GM23248 (cell line): Measurements from ENCODE around the gene SLF2. TPM values are rescaled to one million over a fixed set of nuclear protein-coding genes. Genes with fewer than 3 reads are reported as not detected.

Experiments used
- DNase-seq: peaks from one replicate; pipeline ENCODE4 v3.0.0-alpha.2; 2015
- H2AFZ ChIP-seq: fragments of 200-600 bp; sonication (generic); 2 replicates; pipeline ENCODE4 v1.6.1; 2016; ENCODE audit warnings: antibody characterized with exemption
- H3F3A ChIP-seq: fragments of 200-600 bp; sonication (generic); 2 replicates; pipeline ENCODE4 v1.6.1; 2016; ENCODE audit warnings: mild to moderate bottlenecking, antibody characterized with exemption, mixed run types; ENCODE audit not compliant: insufficient read depth
- H3K27ac ChIP-seq: fragments of 200-600 bp; sonication (generic); 2 replicates; pipeline ENCODE4 v1.5.1; 2016; ENCODE audit warnings: mild to moderate bottlenecking
- H3K27me3 ChIP-seq: fragments of 200-600 bp; sonication (generic); replicated peaks from 2 replicates; pipeline ENCODE4 v1.6.1; 2016; ENCODE audit warnings: mild to moderate bottlenecking; ENCODE audit not compliant: insufficient read depth
- H3K36me3 ChIP-seq: fragments of 200-600 bp; sonication (generic); 2 replicates; pipeline ENCODE4 v1.6.1; 2016; ENCODE audit warnings: low read depth, mild to moderate bottlenecking
- H3K4me1 ChIP-seq: fragments of 200-600 bp; sonication (generic); 2 replicates; pipeline ENCODE4 v1.6.1; 2016; ENCODE audit warnings: mild to moderate bottlenecking; ENCODE audit not compliant: insufficient read depth
- H3K4me2 ChIP-seq: fragments of 200-600 bp; sonication (generic); one replicate; pipeline ENCODE4 v1.6.1; 2016; ENCODE audit warnings: mild to moderate bottlenecking; ENCODE audit not compliant: unreplicated experiment
- H3K4me3 ChIP-seq: fragments of 200-600 bp; sonication (generic); 2 replicates; pipeline ENCODE4 v1.5.1; 2016; ENCODE audit warnings: mild to moderate bottlenecking
- H3K79me2 ChIP-seq: fragments of 200-600 bp; sonication (generic); 2 replicates; pipeline ENCODE4 v1.6.1; 2016; ENCODE audit warnings: mild to moderate bottlenecking; ENCODE audit not compliant: insufficient read depth
- H3K9ac ChIP-seq: fragments of 200-600 bp; sonication (generic); 2 replicates; pipeline ENCODE4 v1.6.1; 2016; ENCODE audit warnings: mild to moderate bottlenecking
- H3K9me2 ChIP-seq: fragments of 200-600 bp; sonication (generic); 2 replicates; pipeline ENCODE4 v1.6.1; 2016; ENCODE audit warnings: mixed run types, mild to moderate bottlenecking, moderate library complexity; ENCODE audit not compliant: insufficient read depth
- H3K9me3 ChIP-seq: fragments of 200-600 bp; sonication (generic); one replicate; pipeline ENCODE4 v1.6.1; 2017; ENCODE audit warnings: low read depth
- H4K20me1 ChIP-seq: fragments of 200-600 bp; sonication (generic); 2 replicates; pipeline ENCODE4 v1.6.0; 2016; ENCODE audit not compliant: insufficient read depth
- EZH2 ChIP-seq: fragments of 200-600 bp; sonication (generic); IDR thresholded peaks from 2 replicates; pipeline ENCODE4 v1.6.1; 2018; ENCODE audit warnings: antibody characterized with exemption, mild to moderate bottlenecking; ENCODE audit not compliant: insufficient read depth, poor library complexity, severe bottlenecking
- EZH2phosphoT487 ChIP-seq: fragments of 200-600 bp; sonication (generic); IDR thresholded peaks from 2 replicates; pipeline ENCODE4 v1.6.1; 2018; ENCODE audit warnings: antibody characterized with exemption, moderate library complexity, mild to moderate bottlenecking, low read depth; ENCODE audit not compliant: insufficient read depth
- WGBS, 2 experiments: methylation state at CpG; one replicate each; pipeline ENCODE4 v1.1.6; 2015 to 2017; ENCODE audit warnings: low lambda C conversion rate in 2 of 2, low coverage in 1 of 2; ENCODE audit errors: missing lambda C conversion rate in 2 of 2; 5-methylcytosine and 5-hydroxymethylcytosine counted together
- in situ Hi-C: fragments of 300-500 bp; cut with MboI; formaldehyde crosslinking; loops from 2 replicates; pipeline ENCODE4 v1.15.0; 2020
- polyA plus RNA-seq: library from polyadenylated mRNA; unstranded; fragments of >200 nt; fragmentation: Nextera tagmentation; extraction: Ambion mirVana; gene quantifications from 2 replicates; pipeline ENCODE4 v1.2.1, GENCODE V29; 2016
- total RNA-seq: library from RNA; depleted of rRNA; stranded (reverse); fragments of >200 nt; shearing (Covaris generic); gene quantifications from 2 replicates; pipeline ENCODE4 v1.2.3, GENCODE V29; 2014

SLF2 gene
- total and polyA plus RNA-seq, 2 experiments from 2014 or later = 12.5 to 15.6 TPM

GRCh38 chr10:100986623-100986951 is 73.8 kb downstream of the SLF2 start:
- H3K27ac ChIP-seq = no peak overlapping the region
- H3K9ac ChIP-seq = peak overlapping the region; percentile 85
- no peaks in the 10 kb centered on the region for H3K27me3 ChIP-seq
- TF ChIP-seq EZH2phosphoT487 = no peak
- no peak for TF ChIP-seq EZH2
- H3K36me3 ChIP-seq = peaks cover 15% of the 10 kb centered on the region; the same call in 1 of the 2 replicates
- H4K20me1 ChIP-seq = no peaks in the 10 kb centered on the region
- no peaks in the 10 kb centered on the region for H3F3A ChIP-seq
- no peaks in the 10 kb centered on the region for H3K9me2 ChIP-seq
- no peaks in the 10 kb centered on the region for H3K9me3 ChIP-seq
- peak overlapping the region; percentile 87 for H3K4me2 ChIP-seq
- peaks cover 60% of the 10 kb centered on the region for H3K79me2 ChIP-seq
- peak overlapping the region; percentile 98 for H3K4me3 ChIP-seq
- DNase-seq = no peak
- peaks cover 15% of the 10 kb centered on the region; the same call in 1 of the 2 replicates for H3K4me1 ChIP-seq
- in situ Hi-C loops = no loop called here
- WGBS, 2 experiments = 19 to 21% methylated on average over 17 of the region's 17 CpGs
- peak overlapping the region; percentile 99 for H2AFZ ChIP-seq

- Histone ChIP-seq H3K36me3 (peaks cover 15% of the 10 kb centered on the region; the same call in 1 of the 2 replicates), H3K9me2 (no peaks in the 10 kb centered on the region), H3K79me2 (peaks cover 60% of the 10 kb centered on the region), H3K9me3 (no peaks in the 10 kb centered on the region), H3K4me2 (peak within 1 kb of the TSS; percentile 87), H3K27me3 (no peaks in the 10 kb centered on the region), H3K27ac (peak within 1 kb of the TSS; percentile 43), H3K9ac (peak within 1 kb of the TSS; percentile 85), H3K4me3 (peak within 1 kb of the TSS; percentile 98), H3K4me1 (peaks cover 15% of the 10 kb centered on the region; the same call in 1 of the 2 replicates), H2AFZ (peak within 1 kb of the TSS; percentile 99), H4K20me1 (no peaks in the 10 kb centered on the region), H3F3A (no peaks in the 10 kb centered on the region)
- peak; percentile 92 for DNase-seq
- WGBS, 2 experiments = 0 to 1% methylated on average over 70 to 75 of the region's 75 CpGs
- no peak for TF ChIP-seq EZH2
- no peak for TF ChIP-seq EZH2phosphoT487
- in situ Hi-C loops = no loop called here
These were observed 74.4 kb downstream of the SLF2 start, which contains the start of the genes MRPL43 and TWNK for GRCh38 chr10:100986952-100987684. Gene MRPL43 (minus strand): TSS chr10:100987497. CDS start chr10:100987443, 54 bp downstream. Gene TWNK (plus strand): TSS chr10:100987543. CDS start chr10:100988211, 668 bp downstream.

GRCh38 chr10:100987685-100988049 is 74.9 kb downstream of the SLF2 start:
- Histone ChIP-seq H3K27me3 (no peaks in the 10 kb centered on the region), H2AFZ (peak overlapping the region; percentile 99), H3F3A (no peaks in the 10 kb centered on the region), H3K4me3 (peak overlapping the region; percentile 98), H4K20me1 (no peaks in the 10 kb centered on the region), H3K9me3 (no peaks in the 10 kb centered on the region), H3K4me2 (peak overlapping the region; percentile 87), H3K36me3 (peaks cover 15% of the 10 kb centered on the region; the same call in 1 of the 2 replicates), H3K4me1 (peaks cover 15% of the 10 kb centered on the region; the same call in 1 of the 2 replicates), H3K79me2 (peaks cover 60% of the 10 kb centered on the region), H3K27ac (peak overlapping the region; percentile 43), H3K9me2 (no peaks in the 10 kb centered on the region), H3K9ac (peak overlapping the region; percentile 85)
- DNase-seq = no peak
- in situ Hi-C loops = no loop called here
- 0 to 1% methylated on average over 14 to 15 of the region's 15 CpGs for WGBS, 2 experiments
- TF ChIP-seq EZH2 = no peak
- TF ChIP-seq EZH2phosphoT487 = no peak

GRCh38 chr10:100988166-100988565 is 75.4 kb downstream of the SLF2 start:
- Histone ChIP-seq H2AFZ (no peak overlapping the region), H3K79me2 (peaks cover 60% of the 10 kb centered on the region), H3K36me3 (peaks cover 15% of the 10 kb centered on the region; the same call in 1 of the 2 replicates), H3F3A (no peaks in the 10 kb centered on the region), H3K9me2 (no peaks in the 10 kb centered on the region), H3K4me3 (peak overlapping the region; percentile 98), H3K9ac (peak overlapping the region; percentile 85), H3K27me3 (no peaks in the 10 kb centered on the region), H3K27ac (no peak overlapping the region), H3K9me3 (no peaks in the 10 kb centered on the region), H4K20me1 (no peaks in the 10 kb centered on the region), H3K4me1 (peaks cover 15% of the 10 kb centered on the region; the same call in 1 of the 2 replicates), H3K4me2 (peak overlapping the region; percentile 87)
- in situ Hi-C loops = no loop called here
- TF ChIP-seq EZH2 = no peak
- no peak for DNase-seq
- WGBS, 2 experiments = 21 to 37% methylated on average over 10 of the region's 10 CpGs
